Endothelial cell of umbilical vein (primary cell): ENCODE measurements around the gene NXPE2. TPM values are rescaled to one million over a fixed set of nuclear protein-coding genes. Genes with fewer than 3 reads are reported as not detected.

Source experiments
- BruUV-seq: library from RNA; stranded (reverse); fragments of 400-500 nt; replicated peaks from 2 replicates; lab custom pipeline; 2021; lab: Mats Ljungman, UMichigan
- CTCF ChIA-PET: fragments of 300-600, 350-600 bp; sonication (Branson Sonifier 250); formaldehyde crosslinking; loops from one replicate; lab custom pipeline; 2021; ENCODE audit warnings: antibody characterized with exemption, inconsistent platforms; lab: Charles Lee
- POLR2A ChIA-PET: fragments of 300-600, 350-600 bp; sonication (Branson Sonifier 250); formaldehyde crosslinking; loops from one replicate; lab custom pipeline; 2021; ENCODE audit warnings: antibody characterized with exemption, inconsistent platforms; lab: Charles Lee
- DNase-seq: peaks from one replicate; pipeline ENCODE4 v3.0.0-alpha.2; 2011; ENCODE audit warnings: low read depth, low spot score
- FAIRE-seq: peaks from 2 replicates; lab custom pipeline; 2011; peaks lifted over from hg19 to GRCh38; lab: Jason Lieb, UNC
- H2AFZ ChIP-seq: 2 replicates; pipeline ENCODE4 v1.6.0; 2012; ENCODE audit warnings: low read depth, low read length, control low read depth, inconsistent platforms
- H3K27ac ChIP-seq: 2 replicates; pipeline ENCODE4 v1.5.1; 2011; ENCODE audit warnings: low read depth, mild to moderate bottlenecking, control low read depth, low read length, moderate library complexity; ENCODE audit not compliant: insufficient read depth
- H3K27me3 ChIP-seq, 2 experiments: 2 replicates each; pipeline versions ENCODE4 v1.6.0 to v1.6.1; 2011; ENCODE audit warnings: low read length in 2 of 2, mixed read lengths in 1 of 2; ENCODE audit not compliant: control insufficient read depth in 2 of 2, insufficient read depth in 2 of 2
- H3K36me3 ChIP-seq, 2 experiments: 2 replicates in 1 of 2; 3 replicates in 1 of 2; pipeline ENCODE4 v1.5.1; 2011; ENCODE audit warnings: low read length in 2 of 2, mild to moderate bottlenecking in 1 of 2, moderate library complexity in 1 of 2; ENCODE audit not compliant: control insufficient read depth in 2 of 2, insufficient read depth in 2 of 2; ENCODE audit errors: extremely low read depth in 1 of 2
- H3K4me1 ChIP-seq: 3 replicates; pipeline ENCODE4 v1.5.1; 2011; ENCODE audit warnings: mild to moderate bottlenecking, low read length; ENCODE audit not compliant: control insufficient read depth, insufficient read depth; ENCODE audit errors: extremely low read depth
- H3K4me2 ChIP-seq: 2 replicates; pipeline ENCODE4 v1.6.1; 2011; ENCODE audit warnings: low read length, control low read depth, mixed read lengths; ENCODE audit not compliant: insufficient read depth
- H3K4me3 ChIP-seq, 3 experiments: fragments of 200-600 bp in 1 of 3; sonication (generic), shearing (Covaris generic) in 1 of 3; replicated peaks in 1 of 3; 2 replicates each; pipeline ENCODE4 v1.5.1; 2011 to 2016; ENCODE audit warnings: control low read depth in 3 of 3, low read length in 3 of 3, mild to moderate bottlenecking in 2 of 3, inconsistent platforms in 1 of 3, low read depth in 1 of 3, moderate library complexity in 1 of 3; ENCODE audit not compliant: insufficient read depth in 1 of 3
- H3K79me2 ChIP-seq: 2 replicates; pipeline ENCODE4 v1.6.0; 2012; ENCODE audit warnings: low read length, inconsistent platforms; ENCODE audit not compliant: control insufficient read depth, insufficient read depth
- H3K9ac ChIP-seq: replicated peaks from 2 replicates; pipeline ENCODE3; 2011; ENCODE audit warnings: low read length, control low read depth; ENCODE audit not compliant: insufficient read depth; ENCODE audit errors: extremely low read depth
- H3K9me1 ChIP-seq: replicated peaks from 3 replicates; pipeline ENCODE4 v1.6.0; 2011; ENCODE audit warnings: mild to moderate bottlenecking, low read length; ENCODE audit not compliant: control insufficient read depth, insufficient read depth; ENCODE audit errors: extremely low read depth
- H3K9me3 ChIP-seq: replicated peaks from 2 replicates; pipeline ENCODE4 v1.5.1; 2012; ENCODE audit warnings: low read length, inconsistent platforms; ENCODE audit not compliant: control insufficient read depth, insufficient read depth
- H4K20me1 ChIP-seq: replicated peaks from 2 replicates; pipeline ENCODE3; 2011; ENCODE audit warnings: mild to moderate bottlenecking, low read length; ENCODE audit not compliant: control insufficient read depth, insufficient read depth; ENCODE audit errors: extremely low read depth
- CTCF ChIP-seq, 2 donors: IDR thresholded peaks; 1 replicate in 1 of 2; 2 replicates in 1 of 2; pipeline ENCODE4 v1.5.1; 2011; ENCODE audit warnings: low read length in 2 of 2, mild to moderate bottlenecking in 2 of 2, moderate library complexity in 2 of 2, control low read depth in 1 of 2, inconsistent platforms in 1 of 2, low read depth in 1 of 2; ENCODE audit not compliant: insufficient read depth in 1 of 2; ENCODE audit errors: extremely low read depth in 1 of 2
- EZH2 ChIP-seq: IDR thresholded peaks from 2 replicates; pipeline ENCODE4 v1.6.1; 2012; ENCODE audit warnings: borderline replicate concordance, low read depth, mild to moderate bottlenecking, moderate library complexity, low read length, inconsistent platforms; ENCODE audit not compliant: severe bottlenecking
- FOS ChIP-seq: IDR thresholded peaks from 2 replicates; pipeline ENCODE4 v1.6.1; 2011; ENCODE audit warnings: mild to moderate bottlenecking, low read length, moderate library complexity, borderline replicate concordance; ENCODE audit not compliant: insufficient read depth
- GATA2 ChIP-seq: IDR thresholded peaks from 2 replicates; pipeline ENCODE4 v1.7.0; 2011; ENCODE audit warnings: low read depth, mild to moderate bottlenecking, moderate library complexity, mixed read lengths, low read length; ENCODE audit not compliant: insufficient read length, insufficient read depth
- JUN ChIP-seq: IDR thresholded peaks from 2 replicates; pipeline ENCODE4 v1.6.1; 2011; ENCODE audit warnings: borderline replicate concordance, low read depth; ENCODE audit not compliant: insufficient read length, insufficient read depth
- MAX ChIP-seq: IDR thresholded peaks from 2 replicates; pipeline ENCODE4 v1.6.1; 2011; ENCODE audit not compliant: insufficient read depth, insufficient read length
- MYC ChIP-seq: IDR thresholded peaks from one replicate; pipeline ENCODE4 v1.6.1; 2011; ENCODE audit warnings: mild to moderate bottlenecking, low read depth, low read length
- POLR2A ChIP-seq: IDR thresholded peaks from 2 replicates; pipeline ENCODE4 v1.6.1; 2012; ENCODE audit warnings: low read depth, mild to moderate bottlenecking, control low read depth, low read length
- POLR2AphosphoS5 ChIP-seq: IDR thresholded peaks from 2 replicates; pipeline ENCODE4 v1.6.1; 2012; ENCODE audit warnings: low read depth, mild to moderate bottlenecking, control low read depth, low read length, moderate library complexity; ENCODE audit not compliant: insufficient read depth
- dilution Hi-C: fragments of 300-500 bp; cut with MboI; formaldehyde crosslinking; loops from one replicate; pipeline ENCODE4 v1.15.0; 2019; ENCODE audit warnings: low sequenced_read_pairs; ENCODE audit not compliant: extremely low pct_ligation_motif_present
- intact Hi-C: fragments of 100-400 bp; cut with micrococcal nuclease; formaldehyde crosslinking; loops from one replicate; pipeline ENCODE4 v1.10.0; 2022
- polyA plus RNA-seq, 4 experiments: library from polyadenylated mRNA; depleted of rRNA in 3 of 4; stranded (reverse) in 3 of 4; unstranded in 1 of 4; fragments of >200 nt; gene quantifications; 2 replicates each; pipeline versions ENCODE4 v1.2.1 to v1.2.3, GENCODE V29; 2011 to 2012; ENCODE audit warnings: missing spikeins in 1 of 4
- total RNA-seq: library from RNA; stranded (reverse); gene quantifications from 2 replicates; pipeline ENCODE4 v1.2.3, GENCODE V29; 2021

Gene NXPE2
- total and polyA plus RNA-seq, 2 donors (not counting 3 experiments of a cell fraction or from before 2014, with no cell fraction given) = not detected

- Histone ChIP-seq H3K9me3 (no peaks in the 10 kb centered on the region), H3K4me1 (no peaks in the 10 kb centered on the region), H3K9me1 (no peaks in the 10 kb centered on the region), H3K27ac (no peak overlapping the region), H3K79me2 (no peaks in the 10 kb centered on the region), H4K20me1 (no peaks in the 10 kb centered on the region), H3K9ac (no peak overlapping the region), H3K4me3 (no peak overlapping the region), H2AFZ (no peak overlapping the region), H3K27me3 (peaks cover 0 to 2% of the 10 kb centered on the region in 2 experiments), H3K36me3 (no peaks in the 10 kb centered on the region), H3K4me2 (no peak overlapping the region)
- FAIRE-seq = peak; percentile 66
- POLR2A ChIA-PET = no interaction called here
- CTCF ChIA-PET = interaction anchor here (0.7 to 2.0 kb wide), 29 partner anchors 9 to 1953 kb away, joined by 3 to 14 read pairs (median 3); no protein-coding TSS in a partner anchor
- TF ChIP-seq JUN (no peak), CTCF (IDR thresholded peaks at IDR 0.05; ENCODE audit: extremely low read depth in 1 of 2, insufficient read depth in 1 of 2, low read depth in 1 of 2, low read length in 2 of 2) (peak; percentile 57 to 78)
- peak; percentile 50 for DNase-seq
- no TSS peak for BruUV-seq
- intact Hi-C loops = loop anchor here (1.0 kb wide), 3 partner anchors 23 to 1485 kb away; no protein-coding TSS in a partner anchor
- dilution Hi-C loops = no loop called here
These were observed 60.6 kb downstream of the NXPE2 start for GRCh38 chr11:114738954-114739353.

GRCh38 chr11:114745150-114745671 is 66.9 kb downstream of the NXPE2 start:
- Histone ChIP-seq H3K79me2 (no peaks in the 10 kb centered on the region), H3K9me3 (no peaks in the 10 kb centered on the region), H2AFZ (no peak overlapping the region), H3K36me3 (no peaks in the 10 kb centered on the region), H3K9me1 (no peaks in the 10 kb centered on the region), H3K4me3 (no peak overlapping the region), H3K9ac (no peak overlapping the region), H4K20me1 (no peaks in the 10 kb centered on the region), H3K4me1 (no peaks in the 10 kb centered on the region), H3K4me2 (no peak overlapping the region), H3K27ac (no peak overlapping the region), H3K27me3 (peaks cover 0 to 2% of the 10 kb centered on the region in 2 experiments)
- no peak for DNase-seq
- no peak for FAIRE-seq
- ChIA-PET CTCF (interaction anchor here (1.4 kb wide), 1 partner anchor 10 kb away, joined by 4 read pairs; no protein-coding TSS in a partner anchor), POLR2A (no interaction called here)
- intact Hi-C loops (no loop called here), dilution Hi-C loops (no loop called here)
- no TSS peak for BruUV-seq
- TF ChIP-seq FOS (no peak), GATA2 (no peak), MYC (no peak), JUN (no peak), POLR2A (no peak), CTCF (IDR thresholded peaks at IDR 0.05; ENCODE audit: extremely low read depth in 1 of 2, insufficient read depth in 1 of 2, low read depth in 1 of 2, low read length in 2 of 2) (no peak), EZH2 (no peak), POLR2AphosphoS5 (no peak), MAX (no peak)
